Stimulated activated CD8-positive, alpha-beta memory T cell treated with anti-CD3 and anti-CD28 coated beads, Interleukin-12 subunit alpha, Interleukin-12 subunit beta, amount 100 ng/mL, for 4 hours (primary cell): ENCODE results near the gene SCRN1.

Experiments used
- DNase-seq: peaks from one replicate; pipeline ENCODE4 v3.0.0-alpha.2; 2020; ENCODE audit warnings: low read depth

The SCRN1 gene

GRCh38 chr7:30003098-30003497 is 13.5 kb upstream of the SCRN1 start:
- DNase-seq = no peak

- DNase-seq = no peak
Measured at GRCh38 chr7:30001998-30002397, 12.4 kb upstream of the SCRN1 start.

- no peak for DNase-seq
Measured at GRCh38 chr7:29998489-29998888, 8.9 kb upstream of the SCRN1 start.

GRCh38 chr7:29996321-29996720 is 6.7 kb upstream of the SCRN1 start:
- DNase-seq = no peak

GRCh38 chr7:29995652-29996051 is 6.1 kb upstream of the SCRN1 start:
- DNase-seq = no peak

GRCh38 chr7:29993140-29993539 is 3.5 kb upstream of the SCRN1 start:
- no peak for DNase-seq

GRCh38 chr7:29991937-29992336 is 2.3 kb upstream of the SCRN1 start:
- no peak for DNase-seq

GRCh38 chr7:29990931-29991330 is 1.3 kb upstream of the SCRN1 start:
- no peak for DNase-seq

- peak; percentile 27 for DNase-seq
Measured at GRCh38 chr7:29988424-29989256, 961 bp downstream of the SCRN1 start.

GRCh38 chr7:29987811-29988317 is 1.7 kb downstream of the SCRN1 start:
- DNase-seq = no peak

- DNase-seq = no peak
Measured at GRCh38 chr7:29987083-29987482, 2.5 kb downstream of the SCRN1 start.

GRCh38 chr7:29980151-29980550 is 9.4 kb downstream of the SCRN1 start:
- DNase-seq = no peak

GRCh38 chr7:29977886-29978651 is 11.5 kb downstream of the SCRN1 start:
- DNase-seq = no peak

GRCh38 chr7:29976673-29977415 is 12.8 kb downstream of the SCRN1 start:
- no peak for DNase-seq

GRCh38 chr7:29976266-29976665 is 13.3 kb downstream of the SCRN1 start:
- DNase-seq = no peak

- no peak for DNase-seq
Measured at GRCh38 chr7:29975561-29975960, 14.0 kb downstream of the SCRN1 start.

- DNase-seq = no peak
Measured at GRCh38 chr7:29974286-29974685, 15.3 kb downstream of the SCRN1 start.

- no peak for DNase-seq
Measured at GRCh38 chr7:29972315-29972669, 17.3 kb downstream of the SCRN1 start.

GRCh38 chr7:29971566-29972314 is 17.9 kb downstream of the SCRN1 start:
- no peak for DNase-seq

- no peak for DNase-seq
Measured at GRCh38 chr7:29970158-29970557, 19.4 kb downstream of the SCRN1 start.

- DNase-seq = no peak
Measured at GRCh38 chr7:29969738-29970137, 19.9 kb downstream of the SCRN1 start.
